ENCODE data around the gene AKAP10. TPM values are rescaled to one million over a fixed set of nuclear protein-coding genes. Genes with fewer than 3 reads are reported as not detected.

The AKAP10 gene
- total RNA-seq (2021; fragmentation: NEBNext Ultra II Directional; extraction: Animal tissue kit (Norgen Biotek cat#: 25700)) (24.9 and 27.0 TPM in 2 replicates), polyA plus RNA-seq (2011; rRNA removed) (9.3 and 13.3 TPM in 2 replicates), polyA minus RNA-seq (2011; rRNA and poly(A)+ RNA removed) (51.6 and 69.1 TPM in 2 replicates)
- polyA plus RNA-seq (2011; cell fraction: cytosol; rRNA removed): 13.2 TPM
- 16.9 TPM for polyA plus RNA-seq (2011; cell fraction: nucleus; rRNA removed)
- 12.8 to 20.5 TPM (median 13.6 TPM) in 4 replicates for polyA plus RNA-seq (2012, experiment 1 of 2)
- 1.1 TPM for polyA plus RNA-seq (2012, experiment 2 of 2)
- polyA plus RNA-seq (2013, experiment 1 of 2): 9.5 TPM
- 8.2 TPM for polyA plus RNA-seq (2013, experiment 2 of 2)
- polyA minus RNA-seq (2011; cell fraction: cytosol; rRNA and poly(A)+ RNA removed): 30.7 TPM
- polyA minus RNA-seq (2011; cell fraction: nucleus; rRNA and poly(A)+ RNA removed): 55.9 TPM
- long read RNA-seq, experiment 1, full-length matches to known transcripts: 1 of 12 reads
- long read RNA-seq, experiment 1, partial matches to known transcripts: 5 of 12 reads
- long read RNA-seq, experiment 1, other reads (novel, unspliced or antisense): 6 of 12 reads
- long read RNA-seq, experiment 2, full-length matches to known transcripts: 3 of 10 reads
- long read RNA-seq, experiment 2, partial matches to known transcripts: 1 of 10 reads
- long read RNA-seq, experiment 2, other reads (novel, unspliced or antisense): 6 of 10 reads

DNA sequence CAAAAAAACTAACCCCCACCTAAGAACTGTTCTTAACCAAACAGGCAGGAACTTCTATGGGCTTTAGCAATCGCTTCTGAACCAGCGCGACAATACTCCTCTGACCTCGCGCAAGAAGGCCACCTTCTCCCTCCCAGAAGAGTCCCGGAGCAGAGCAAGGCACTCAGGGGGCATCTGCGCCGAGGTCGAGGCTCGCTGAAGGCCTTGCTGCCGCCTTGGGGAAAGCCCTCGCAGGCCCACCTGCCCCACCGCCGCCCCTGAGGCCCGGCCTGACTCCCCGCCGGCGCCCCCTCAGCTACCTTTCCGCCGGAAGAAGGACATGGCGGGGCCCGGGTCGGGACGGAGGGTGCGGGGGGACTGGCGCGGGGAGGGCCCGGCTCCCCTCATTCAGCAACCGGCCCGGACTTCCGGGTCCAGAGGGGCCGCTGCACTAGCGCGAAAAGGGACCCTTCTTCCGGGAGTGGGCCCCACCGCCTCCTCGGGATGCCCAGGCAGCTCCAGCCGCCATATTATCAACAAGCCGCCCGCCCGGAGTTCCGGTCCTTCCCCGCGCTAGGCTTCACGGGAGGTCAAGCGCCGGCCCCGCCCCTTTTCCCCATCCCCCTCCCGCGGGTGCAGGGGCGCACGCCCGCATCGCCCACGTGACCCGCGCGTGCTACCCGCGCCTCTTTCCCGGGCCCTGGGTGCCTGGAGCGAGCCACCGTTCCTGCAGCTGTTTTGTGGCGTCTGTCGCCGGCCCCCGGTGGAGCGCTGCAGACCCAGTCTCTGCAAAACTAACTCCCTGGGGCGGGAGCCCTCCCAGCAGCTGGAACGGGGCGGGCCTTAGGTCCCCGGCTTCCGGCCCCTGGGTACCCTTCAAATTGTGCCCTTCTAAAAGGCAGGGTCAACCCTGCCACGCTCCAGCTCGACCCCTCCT, at the start of gene AKAP10:
AKAP10 (minus strand) TSS at position 536 of the 916 bp plus-strand sequence; CDS start at position 387, 149 bp downstream.
- FAIRE-seq (no peak), DNase-seq (ENCODE audit: low read depth in 1 of 2, low spot score in 2 of 2) (peak in 1 of 2 experiments; percentile 98)
- peak within 1 kb of the TSS; percentile 98; the same call in 1 of the 2 replicates for H2AK5ac ChIP-seq (ENCODE audit: low read depth, low read length)
- peaks cover 0 to 3% of the 10 kb centered on the region in 2 experiments for H4K20me1 ChIP-seq (replicated peaks in 1 of 2; ENCODE audit: control insufficient read depth in 1 of 2, insufficient read depth in 2 of 2, low read length in 2 of 2)
- H3K36me3 ChIP-seq (ENCODE audit: control insufficient read depth in 2 of 4, insufficient read depth in 4 of 4, low read length in 3 of 4): no peaks in the 10 kb centered on the region; a peak in 1 of 8 replicates
- POLR2A ChIA-PET (ENCODE audit: partially characterized antibody): interaction anchor here (0.6 to 1.8 kb wide), 19 partner anchors 8 to 519 kb away, joined by 3 to 11 read pairs (median 5); partner anchors contain the start of genes SPECC1 and ULK2
- H3K79me2 ChIP-seq (ENCODE audit: control insufficient read depth in 1 of 2, insufficient read depth in 2 of 2, low read length in 2 of 2): peaks cover 22 to 48% of the 10 kb centered on the region in 2 experiments
- no peaks in the 10 kb centered on the region for H3K9me3 ChIP-seq (ENCODE audit: insufficient read depth in 2 of 2, low read depth in 1 of 2, low read length in 1 of 2)
- peak within 1 kb of the TSS; percentile 73 to 79 for H3K4me2 ChIP-seq (ENCODE audit: insufficient read depth in 1 of 2, low read depth in 2 of 2, low read length in 2 of 2)
- H3K4me1 ChIP-seq (replicated peaks in 1 of 4; ENCODE audit: control insufficient read depth in 3 of 4, insufficient read depth in 4 of 4, low read length in 3 of 4): peaks cover 2 to 9% (median 3%) of the 10 kb centered on the region in 4 experiments; a peak in 4 of 7 replicates
- no peaks in the 10 kb centered on the region for H3K27me3 ChIP-seq (replicated peaks in 1 of 4; ENCODE audit: control insufficient read depth in 3 of 4, extremely low read depth in 1 of 4, insufficient read depth in 3 of 4, low read length in 3 of 4)
- H2BK5ac ChIP-seq (ENCODE audit: low read depth, low read length): peak within 1 kb of the TSS; percentile 98
- peak within 1 kb of the TSS; percentile 63 for H3K4ac ChIP-seq (replicated peaks; ENCODE audit: insufficient read length, low read depth, low read length)
- H3K27ac ChIP-seq (ENCODE audit: low read depth, low read length): peak within 1 kb of the TSS; percentile 91
- 0 out of 2 replicates have a peak within 1 kb of the TSS, but pooled peaks have one; percentile 63 for H2BK12ac ChIP-seq (ENCODE audit: low read depth, low read length)
- peak within 1 kb of the TSS; percentile 100 for H3K18ac ChIP-seq (ENCODE audit: extremely low read depth, low read length)
- H3K23me2 ChIP-seq (ENCODE audit: low read depth, low read length): peaks cover 19% of the 10 kb centered on the region
- CTCF ChIA-PET (ENCODE audit: partially characterized antibody): interaction anchor here (0.6 to 1.5 kb wide), 3 partner anchors 13 to 155 kb away, joined by 3 to 4 read pairs (median 3); no protein-coding TSS in a partner anchor
- H3K9ac ChIP-seq (replicated peaks in 1 of 4; ENCODE audit: extremely low read depth in 1 of 4, low read depth in 3 of 4, low read length in 3 of 4): peak within 1 kb of the TSS; percentile 88 to 96 (median 93)
- H3K4me3 ChIP-seq (ENCODE audit: extremely low read depth in 1 of 4, insufficient read depth in 2 of 4, low read depth in 3 of 4, low read length in 4 of 4): peak within 1 kb of the TSS; percentile 78 to 98 (median 90)
- H3K23ac ChIP-seq (ENCODE audit: insufficient read length): no peak within 1 kb of the TSS
- peak within 1 kb of the TSS; percentile 86 for H4K5ac ChIP-seq (ENCODE audit: insufficient read length, low read depth, low read length)
- peak within 1 kb of the TSS; percentile 97 for H4K8ac ChIP-seq (ENCODE audit: extremely low read depth, insufficient read depth, low read length)
- H3K79me1 ChIP-seq (ENCODE audit: low read depth, low read length): peaks cover 6% of the 10 kb centered on the region; the same call in 1 of the 2 replicates
- no peak within 1 kb of the TSS for H2AFZ ChIP-seq (ENCODE audit: low read length)
- H2BK15ac ChIP-seq (ENCODE audit: low read length): no peak within 1 kb of the TSS
- WGBS, 2 experiments (ENCODE audit: extremely low coverage in 1 of 2, insufficient coverage in 1 of 2, insufficient read length in 1 of 2, insufficient replicate concordance in 2 of 2, low coverage in 1 of 2, low lambda C conversion rate in 2 of 2, missing lambda C conversion rate in 1 of 2): 0% methylated on average over 39 of the region's 75 CpGs; no CpG with 5 or more reads in 1 of the 2 experiments
- H3K56ac ChIP-seq (replicated peaks; ENCODE audit: insufficient read length, low read depth, low read length): peak within 1 kb of the TSS; percentile 95
- peak within 1 kb of the TSS; percentile 8; the same call in 1 of the 2 replicates for H2BK20ac ChIP-seq (ENCODE audit: low read length)
- H2BK120ac ChIP-seq (replicated peaks; ENCODE audit: low read depth, low read length): peak within 1 kb of the TSS; percentile 3
- H3K14ac ChIP-seq (ENCODE audit: insufficient read length): peak within 1 kb of the TSS; percentile 89
- peak within 1 kb of the TSS; percentile 96 for H4K91ac ChIP-seq (replicated peaks; ENCODE audit: insufficient read length, low read length)
- no peak for TF ChIP-seq RAD21 (IDR thresholded peaks at IDR 0.05 in 1 of 2, conservative IDR thresholded peaks at IDR 0.05 in 1 of 2; ENCODE audit: low read depth in 2 of 2, low read length in 2 of 2)
- TF ChIP-seq, protein P1, sequence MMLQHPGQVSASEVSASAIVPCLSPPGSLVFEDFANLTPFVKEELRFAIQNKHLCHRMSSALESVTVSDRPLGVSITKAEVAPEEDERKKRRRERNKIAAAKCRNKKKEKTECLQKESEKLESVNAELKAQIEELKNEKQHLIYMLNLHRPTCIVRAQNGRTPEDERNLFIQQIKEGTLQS (IDR thresholded peaks at IDR 0.05; ENCODE audit: insufficient read depth, low read depth, low read length): peak; percentile 71; the same call in 1 of the 2 replicates
- peak; percentile 91 for TF ChIP-seq YY1 (IDR thresholded peaks at IDR 0.05; ENCODE audit: low read depth, low read length)
- peak; percentile 89 for TF ChIP-seq USF2 (IDR thresholded peaks at IDR 0.05; ENCODE audit: low read length)

Measured in H1 (cell line).